Mucosa of descending colon (tissue), 3 donors: ENCODE measurements around the gene HOXD12. TPM values are rescaled to one million over a fixed set of nuclear protein-coding genes. Genes with fewer than 3 reads are reported as not detected.
A peak's percentile ranks its signal among the peaks of the same experiment; 100 is the strongest.

Source experiments
- ATAC-seq: fragments of 200-7000 bp; cut with Tn5 transposase; one replicate; pipeline ENCODE4 v1.9.1; 2020; ENCODE audit warnings: mild to moderate bottlenecking, moderate library complexity
- DNase-seq, 3 donors: peaks; one replicate each; pipeline ENCODE4 v3.0.0-alpha.2; 2020
- H3K36me3 ChIP-seq: fragments of 200-600 bp; one replicate; pipeline ENCODE4 v1.8.0; 2021; ENCODE audit warnings: low read depth, mild to moderate bottlenecking
- H3K4me1 ChIP-seq: fragments of 200-600 bp; one replicate; pipeline ENCODE4 v1.8.0; 2021; ENCODE audit warnings: low read depth, mild to moderate bottlenecking
- H3K4me3 ChIP-seq: fragments of 200-600 bp; one replicate; pipeline ENCODE4 v1.8.0; 2021; ENCODE audit warnings: mild to moderate bottlenecking
- H3K9me3 ChIP-seq: fragments of 200-600 bp; one replicate; pipeline ENCODE4 v1.8.0; 2021; ENCODE audit warnings: mild to moderate bottlenecking
- intact Hi-C, 2 donors: fragments of 100-400 bp; cut with DNase I in 1 of 2; cut with micrococcal nuclease in 1 of 2; formaldehyde crosslinking; loops; one replicate each; pipeline versions ENCODE4 v1.11.0 to v1.11.1; 2022; cut with DNase I, micrococcal nuclease
- total RNA-seq, 3 donors: library from RNA; stranded (reverse); fragmentation: NEBNext Ultra II Directional in 2 of 3; extraction: Animal tissue kit (Norgen Biotek cat#: 25700) in 2 of 3; gene quantifications; one replicate each; pipeline versions ENCODE4 v1.2.1 to v1.2.4, GENCODE V29; 2021 to 2023
- TF ChIP-seq, protein P1 (sequence below): fragments of 200-600 bp; IDR thresholded peaks from one replicate; pipeline ENCODE4 v1.8.0; 2022; ENCODE audit warnings: antibody characterized with exemption, mild to moderate bottlenecking
- donor health status: DM: no; HTN: no; CAD: no; lungs with moderate emphysema.
- donor health status: DM: no; HTN: no; CAD: no.
- donor health status: DM: no; HTN: yes; CAD: no.

The HOXD12 gene
- total RNA-seq, 3 donors from 2014 or later: not detected

DNA sequence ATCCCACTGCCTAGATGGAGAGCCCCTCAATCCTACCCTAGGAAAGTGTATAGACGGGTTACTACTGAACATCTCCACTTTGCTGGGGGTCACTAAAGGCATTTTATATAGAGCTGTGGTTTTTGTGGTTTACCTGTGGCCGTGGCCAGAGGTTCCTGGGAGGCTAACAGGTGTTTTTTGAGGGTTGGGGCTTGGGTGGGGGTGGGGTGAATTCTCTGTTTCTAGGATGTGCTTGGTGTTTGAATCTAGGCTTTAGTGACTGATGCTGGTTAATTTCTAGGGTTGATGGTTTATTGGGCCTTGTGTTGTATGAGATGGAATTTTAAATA, 37.6 kb downstream of the HOXD12 start:
- DNase-seq (no peak), ATAC-seq (no peak)
- TF ChIP-seq, protein P1, sequence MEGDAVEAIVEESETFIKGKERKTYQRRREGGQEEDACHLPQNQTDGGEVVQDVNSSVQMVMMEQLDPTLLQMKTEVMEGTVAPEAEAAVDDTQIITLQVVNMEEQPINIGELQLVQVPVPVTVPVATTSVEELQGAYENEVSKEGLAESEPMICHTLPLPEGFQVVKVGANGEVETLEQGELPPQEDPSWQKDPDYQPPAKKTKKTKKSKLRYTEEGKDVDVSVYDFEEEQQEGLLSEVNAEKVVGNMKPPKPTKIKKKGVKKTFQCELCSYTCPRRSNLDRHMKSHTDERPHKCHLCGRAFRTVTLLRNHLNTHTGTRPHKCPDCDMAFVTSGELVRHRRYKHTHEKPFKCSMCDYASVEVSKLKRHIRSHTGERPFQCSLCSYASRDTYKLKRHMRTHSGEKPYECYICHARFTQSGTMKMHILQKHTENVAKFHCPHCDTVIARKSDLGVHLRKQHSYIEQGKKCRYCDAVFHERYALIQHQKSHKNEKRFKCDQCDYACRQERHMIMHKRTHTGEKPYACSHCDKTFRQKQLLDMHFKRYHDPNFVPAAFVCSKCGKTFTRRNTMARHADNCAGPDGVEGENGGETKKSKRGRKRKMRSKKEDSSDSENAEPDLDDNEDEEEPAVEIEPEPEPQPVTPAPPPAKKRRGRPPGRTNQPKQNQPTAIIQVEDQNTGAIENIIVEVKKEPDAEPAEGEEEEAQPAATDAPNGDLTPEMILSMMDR: no peak
- intact Hi-C loops: no loop called here
- Histone ChIP-seq H3K36me3 (no peaks in the 10 kb centered on the region), H3K4me3 (peak overlapping the region; percentile 56), H3K4me1 (no peaks in the 10 kb centered on the region), H3K9me3 (no peaks in the 10 kb centered on the region)

DNA sequence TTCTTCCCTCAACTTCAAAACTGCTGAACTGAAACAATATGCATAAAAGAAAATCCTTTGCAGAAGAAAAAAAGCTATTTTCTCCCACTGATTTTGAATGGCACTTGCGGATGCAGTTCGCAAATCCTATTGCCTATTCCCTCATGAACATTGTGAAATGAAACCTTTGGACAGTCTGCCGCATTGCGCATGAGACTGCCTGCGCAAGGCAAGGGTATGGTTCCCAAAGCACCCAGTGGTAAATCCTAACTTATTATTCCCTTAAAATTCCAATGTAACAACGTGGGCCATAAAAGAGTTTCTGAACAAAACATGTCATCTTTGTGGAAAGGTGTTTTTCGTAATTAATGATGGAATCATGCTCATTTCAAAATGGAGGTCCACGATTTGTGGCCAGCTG, 38.3 kb downstream of the HOXD12 start:
- no peaks in the 10 kb centered on the region for H3K4me1 ChIP-seq
- no peaks in the 10 kb centered on the region for H3K36me3 ChIP-seq
- no peak overlapping the region for H3K4me3 ChIP-seq
- DNase-seq (no peak), ATAC-seq (no peak)
- no peaks in the 10 kb centered on the region for H3K9me3 ChIP-seq
- TF ChIP-seq, protein P1: no peak
- intact Hi-C loops: no loop called here

DNA sequence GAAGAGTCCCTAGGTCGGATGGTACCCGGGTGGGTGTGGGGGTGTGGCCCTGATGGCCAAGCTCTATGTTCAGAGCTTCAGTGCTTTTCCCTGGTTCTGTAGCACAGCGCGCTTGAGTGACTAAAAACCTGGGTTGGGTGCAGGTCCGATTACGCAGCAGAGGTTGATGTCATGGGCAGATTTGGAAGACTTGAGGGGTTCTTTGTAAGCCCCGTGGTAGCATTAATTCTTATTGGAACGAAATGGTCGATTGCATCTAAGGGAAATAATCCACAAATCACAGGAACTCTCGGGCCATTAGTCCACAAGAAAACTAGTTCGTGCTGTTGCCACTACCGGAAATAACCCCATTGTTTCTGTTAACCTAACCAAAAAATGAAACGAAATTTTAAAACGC, 38.9 kb downstream of the HOXD12 start:
- TF ChIP-seq, protein P1: no peak
- intact Hi-C loops: no loop called here
- DNase-seq (no peak), ATAC-seq (no peak)
- Histone ChIP-seq H3K4me1 (peaks cover 3% of the 10 kb centered on the region), H3K4me3 (no peak overlapping the region), H3K9me3 (no peaks in the 10 kb centered on the region), H3K36me3 (no peaks in the 10 kb centered on the region)

DNA sequence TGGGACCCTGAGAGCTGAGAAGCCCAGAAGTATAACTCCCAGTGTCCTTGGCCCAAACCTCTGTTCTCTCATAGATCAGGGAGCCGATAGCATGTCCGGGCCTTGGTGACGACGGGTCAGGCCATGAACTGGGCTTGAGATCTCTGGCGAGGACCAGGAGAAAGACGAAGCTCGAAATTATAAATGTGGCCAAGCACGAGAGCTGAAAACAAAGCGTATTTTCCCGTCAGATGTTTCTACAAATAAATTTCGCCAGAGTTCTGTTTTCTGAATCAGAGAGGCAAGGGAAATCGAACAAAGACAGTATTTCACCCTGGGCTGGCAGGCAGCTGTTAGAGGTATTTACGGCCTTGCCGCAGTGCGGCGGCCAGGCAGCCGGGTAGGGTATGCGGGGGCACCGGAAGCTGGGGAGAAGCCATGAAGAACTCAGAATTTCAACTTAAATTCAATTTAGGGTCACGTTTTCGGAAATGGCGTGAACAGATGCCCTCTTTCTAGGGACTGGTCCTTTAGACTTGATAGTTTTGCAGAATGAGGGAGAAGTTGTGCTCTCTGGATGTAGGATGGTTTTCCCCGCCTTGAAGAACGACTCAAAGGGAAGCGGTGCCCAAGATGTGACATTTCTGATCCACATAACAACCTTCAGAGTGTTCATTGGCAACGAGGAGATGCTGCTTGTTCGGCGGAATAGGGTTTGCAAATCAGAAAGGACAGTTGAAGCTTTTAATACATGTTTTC, 39.5 kb downstream of the HOXD12 start:
- Histone ChIP-seq H3K9me3 (no peaks in the 10 kb centered on the region), H3K4me3 (no peak overlapping the region), H3K36me3 (no peaks in the 10 kb centered on the region), H3K4me1 (peaks cover 6% of the 10 kb centered on the region)
- DNase-seq: no peak
- intact Hi-C loops: no loop called here
- TF ChIP-seq, protein P1: no peak
- no peak for ATAC-seq

DNA sequence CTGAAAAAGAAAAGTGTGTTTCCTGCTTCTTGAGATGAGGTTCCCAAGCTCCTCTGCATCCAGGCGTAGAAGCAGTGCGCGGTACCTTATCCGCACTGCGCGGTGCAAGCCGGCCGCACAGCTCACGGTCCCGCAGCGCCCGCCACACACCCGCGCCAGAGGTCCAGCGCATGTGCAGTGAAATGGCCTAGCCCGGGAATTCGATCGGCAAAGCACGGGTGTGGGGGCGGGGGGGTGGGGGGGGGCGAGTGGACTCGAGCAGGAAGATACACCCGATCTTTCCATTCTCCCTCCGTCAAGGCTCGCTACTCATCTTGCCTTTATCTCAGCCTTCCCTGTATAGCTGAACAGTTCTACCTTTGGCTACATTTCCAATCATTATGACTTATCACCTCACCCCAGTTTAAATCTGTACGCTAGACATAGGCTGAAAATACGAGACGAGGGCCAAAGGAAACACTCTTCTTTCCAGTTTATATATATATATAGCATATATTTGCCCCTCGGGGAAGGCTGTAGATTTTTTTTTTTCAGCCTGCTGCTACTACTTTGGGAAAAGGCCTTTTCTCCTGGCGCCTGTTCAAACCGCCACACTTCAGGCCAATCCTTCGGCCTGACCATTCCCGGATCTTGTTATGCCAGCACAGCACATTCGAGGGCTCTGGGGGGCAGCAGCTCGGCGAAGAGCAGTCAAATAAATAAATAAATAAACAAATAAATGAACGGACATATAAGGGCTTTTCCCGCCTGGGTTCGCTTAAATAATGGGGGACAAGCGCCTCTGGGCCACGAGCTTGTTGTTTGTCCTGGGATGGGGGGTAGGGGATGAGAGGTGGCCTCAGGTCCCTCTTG, 40.3 kb downstream of the HOXD12 start:
- TF ChIP-seq, protein P1: no peak
- H3K4me1 ChIP-seq: peaks cover 6% of the 10 kb centered on the region
- no peaks in the 10 kb centered on the region for H3K36me3 ChIP-seq
- intact Hi-C loops: loop anchor here (2.0 to 10.0 kb wide), 6 partner anchors 145 to 685 kb away; no protein-coding TSS in a partner anchor
- H3K9me3 ChIP-seq: no peaks in the 10 kb centered on the region
- DNase-seq (peak in 1 of 3 donors; percentile 38), ATAC-seq (no peak)
- H3K4me3 ChIP-seq: no peak overlapping the region
